Testis (tissue), 2 donors: ENCODE measurements around the gene SORCS3.

Experiments
- POLR2A ChIP-seq: fragments of 450-650 bp; IDR thresholded peaks from one replicate; pipeline ENCODE4 v1.6.1; 2017; ENCODE audit warnings: antibody characterized with exemption, mild to moderate bottlenecking, moderate library complexity
- TF ChIP-seq, protein P1 (sequence below), 3 experiments: fragments of 450-650 bp in 2 of 3; fragments of 200-600 bp in 1 of 3; sonication (generic) in 1 of 3; IDR thresholded peaks; one replicate each; pipeline ENCODE4 v1.5.1; 2016 to 2019; ENCODE audit warnings: antibody characterized with exemption in 3 of 3, mild to moderate bottlenecking in 2 of 3, moderate library complexity in 1 of 3

DNA sequence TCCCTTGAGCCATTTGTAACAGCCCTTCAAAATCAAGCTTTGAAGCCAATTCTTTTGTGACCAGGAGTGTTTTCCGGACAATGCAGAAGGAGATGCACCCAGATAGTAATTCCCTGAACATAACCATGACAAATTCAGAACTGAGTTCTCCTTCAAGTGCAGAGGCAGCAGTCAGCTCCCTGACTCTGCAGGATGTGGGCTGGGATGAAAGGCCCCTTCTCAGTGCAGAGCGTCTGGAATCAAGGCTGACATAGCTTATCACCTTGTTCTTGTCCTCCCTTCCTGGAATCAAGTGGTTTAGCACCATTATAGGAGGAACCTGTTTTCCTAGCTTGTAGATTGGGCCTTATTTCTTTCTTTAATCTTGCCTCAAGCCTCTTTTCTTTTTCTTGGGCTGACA, 143.4 kb downstream of the SORCS3 start:
- TF ChIP-seq, protein P1, sequence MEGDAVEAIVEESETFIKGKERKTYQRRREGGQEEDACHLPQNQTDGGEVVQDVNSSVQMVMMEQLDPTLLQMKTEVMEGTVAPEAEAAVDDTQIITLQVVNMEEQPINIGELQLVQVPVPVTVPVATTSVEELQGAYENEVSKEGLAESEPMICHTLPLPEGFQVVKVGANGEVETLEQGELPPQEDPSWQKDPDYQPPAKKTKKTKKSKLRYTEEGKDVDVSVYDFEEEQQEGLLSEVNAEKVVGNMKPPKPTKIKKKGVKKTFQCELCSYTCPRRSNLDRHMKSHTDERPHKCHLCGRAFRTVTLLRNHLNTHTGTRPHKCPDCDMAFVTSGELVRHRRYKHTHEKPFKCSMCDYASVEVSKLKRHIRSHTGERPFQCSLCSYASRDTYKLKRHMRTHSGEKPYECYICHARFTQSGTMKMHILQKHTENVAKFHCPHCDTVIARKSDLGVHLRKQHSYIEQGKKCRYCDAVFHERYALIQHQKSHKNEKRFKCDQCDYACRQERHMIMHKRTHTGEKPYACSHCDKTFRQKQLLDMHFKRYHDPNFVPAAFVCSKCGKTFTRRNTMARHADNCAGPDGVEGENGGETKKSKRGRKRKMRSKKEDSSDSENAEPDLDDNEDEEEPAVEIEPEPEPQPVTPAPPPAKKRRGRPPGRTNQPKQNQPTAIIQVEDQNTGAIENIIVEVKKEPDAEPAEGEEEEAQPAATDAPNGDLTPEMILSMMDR (IDR thresholded peaks at IDR 0.05), result no peak
- no peak for TF ChIP-seq POLR2A
